ENCODE measurements around the gene INCENP.
A peak's percentile ranks its signal among the peaks of the same experiment; 100 is the strongest.
"Not testable (repeated sequence)": the region's sequence is repeated elsewhere in the genome, so short reads cannot be mapped to it uniquely, and the experiment has no call there.

Gene INCENP

GRCh38 chr11:62123669-62124185 lies at the start of gene INCENP:
Gene INCENP (plus strand): TSS chr11:62124011. CDS start chr11:62128162, 4,151 bp downstream.
- peak; percentile 99 for DNase-seq (ENCODE audit: low read depth)

GRCh38 chr11:62075438-62075837 lies 48.4 kb upstream of the INCENP start:
- no peak for DNase-seq (ENCODE audit: low read depth)

- DNase-seq (ENCODE audit: low read depth): no peak
These were observed 46.7 kb upstream of the INCENP start for GRCh38 chr11:62077132-62077531.

- DNase-seq (ENCODE audit: low read depth): peak; percentile 46
These were observed 42.2 kb upstream of the INCENP start for GRCh38 chr11:62081378-62082291.

- DNase-seq (ENCODE audit: low read depth): no peak
These were observed 41.5 kb upstream of the INCENP start for GRCh38 chr11:62082292-62082657.

GRCh38 chr11:62084801-62085200 lies 39.0 kb upstream of the INCENP start:
- not testable (repeated sequence) for DNase-seq (ENCODE audit: low read depth)

GRCh38 chr11:62087694-62088093 lies 36.1 kb upstream of the INCENP start:
- DNase-seq (ENCODE audit: low read depth): no peak

- DNase-seq (ENCODE audit: low read depth): no peak
These were observed 35.4 kb upstream of the INCENP start for GRCh38 chr11:62088331-62088933.

- DNase-seq (ENCODE audit: low read depth): no peak
These were observed 20.7 kb upstream of the INCENP start for GRCh38 chr11:62103141-62103540.

GRCh38 chr11:62103986-62104385 lies 19.8 kb upstream of the INCENP start:
- no peak for DNase-seq (ENCODE audit: low read depth)

- peak; percentile 89 for DNase-seq (ENCODE audit: low read depth)
These were observed 18.8 kb upstream of the INCENP start for GRCh38 chr11:62104816-62105653.

GRCh38 chr11:62105667-62106191 lies 18.1 kb upstream of the INCENP start:
- no peak for DNase-seq (ENCODE audit: low read depth)

- DNase-seq (ENCODE audit: low read depth): peak; percentile 54
These were observed 15.6 kb upstream of the INCENP start for GRCh38 chr11:62108017-62108750.

- peak; percentile 51 for DNase-seq (ENCODE audit: low read depth)
These were observed 14.8 kb upstream of the INCENP start for GRCh38 chr11:62108971-62109404.

- no peak for DNase-seq (ENCODE audit: low read depth)
These were observed 8.6 kb upstream of the INCENP start for GRCh38 chr11:62115085-62115694.

- no peak for DNase-seq (ENCODE audit: low read depth)
These were observed 7.4 kb upstream of the INCENP start for GRCh38 chr11:62116451-62116850.

GRCh38 chr11:62119569-62119968 lies 4.2 kb upstream of the INCENP start:
- DNase-seq (ENCODE audit: low read depth): no peak

- DNase-seq (ENCODE audit: low read depth): no peak
These were observed 3.8 kb upstream of the INCENP start for GRCh38 chr11:62120001-62120400.

GRCh38 chr11:62120431-62120830 lies 3.4 kb upstream of the INCENP start:
- DNase-seq (ENCODE audit: low read depth): no peak

- DNase-seq (ENCODE audit: low read depth): no peak
These were observed 1.7 kb upstream of the INCENP start for GRCh38 chr11:62122076-62122475.

Measured in stromal cell of bone marrow (primary cell).